GM21737 (cell line): Measurements from ENCODE around the gene CCDC70.

Experiments
- ATAC-seq: cut with Tn5 transposase; IDR thresholded peaks from one replicate; pipeline ENCODE4 v1.9.1; 2021; ENCODE audit warnings: mild to moderate bottlenecking, moderate library complexity; ENCODE audit not compliant: unreplicated experiment

Gene CCDC70

DNA sequence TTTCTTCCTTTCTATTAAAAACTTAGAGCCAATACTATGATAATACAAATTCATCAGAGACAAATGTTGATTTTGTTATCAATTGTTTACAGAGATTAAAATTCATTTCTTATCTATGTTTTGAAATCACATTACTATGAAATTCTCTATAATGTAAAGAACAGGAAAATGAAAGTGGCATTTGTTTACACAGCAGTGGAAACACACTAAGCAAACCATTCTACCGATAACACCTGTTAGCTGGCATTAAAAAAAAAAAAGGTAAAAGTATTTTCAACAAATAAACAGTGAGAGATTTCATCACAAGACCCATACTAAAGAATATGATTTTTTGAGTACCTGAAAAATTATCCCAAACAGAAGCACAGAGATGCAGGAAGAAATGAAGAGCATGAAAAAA, 4.8 kb upstream of the CCDC70 start:
- ATAC-seq = no peak

DNA sequence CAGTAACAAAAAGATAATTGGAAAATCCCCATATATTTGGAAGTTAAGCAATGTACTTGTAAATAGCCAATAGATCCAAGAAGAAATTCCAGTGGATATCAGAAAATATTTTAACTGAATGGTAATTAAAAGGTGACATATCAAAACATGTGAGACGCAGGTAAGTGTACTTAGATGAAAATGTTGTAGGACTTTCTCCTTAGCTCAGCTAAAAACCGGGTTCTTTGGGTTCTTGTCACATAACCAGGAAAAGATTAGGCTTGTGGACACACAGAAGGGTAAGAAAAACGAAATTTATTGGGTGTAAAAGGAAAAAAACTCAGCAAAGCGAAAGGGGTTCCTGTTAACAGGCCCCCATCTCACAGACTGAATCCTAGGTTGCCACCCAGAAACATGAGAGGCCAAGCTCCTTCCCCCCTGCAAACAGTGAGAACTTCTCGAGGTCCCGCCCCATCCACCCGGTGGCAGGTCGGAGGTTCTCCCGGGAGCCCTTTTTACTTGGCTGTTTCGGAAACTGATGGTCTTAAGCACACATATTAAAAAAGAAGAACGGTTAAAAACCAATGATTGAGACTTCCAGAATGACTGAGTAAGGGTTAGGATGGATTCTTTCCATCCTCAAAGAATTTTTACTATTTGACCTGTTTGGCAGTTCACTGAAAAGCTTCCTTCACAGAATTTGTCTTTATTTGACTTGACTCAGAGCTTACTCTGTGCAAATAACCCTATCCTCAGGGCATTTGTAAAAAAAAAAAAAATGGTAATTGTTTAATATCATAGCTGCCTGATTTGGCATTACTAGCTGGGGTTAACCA, 3.1 kb upstream of the CCDC70 start:
- ATAC-seq = no peak

DNA sequence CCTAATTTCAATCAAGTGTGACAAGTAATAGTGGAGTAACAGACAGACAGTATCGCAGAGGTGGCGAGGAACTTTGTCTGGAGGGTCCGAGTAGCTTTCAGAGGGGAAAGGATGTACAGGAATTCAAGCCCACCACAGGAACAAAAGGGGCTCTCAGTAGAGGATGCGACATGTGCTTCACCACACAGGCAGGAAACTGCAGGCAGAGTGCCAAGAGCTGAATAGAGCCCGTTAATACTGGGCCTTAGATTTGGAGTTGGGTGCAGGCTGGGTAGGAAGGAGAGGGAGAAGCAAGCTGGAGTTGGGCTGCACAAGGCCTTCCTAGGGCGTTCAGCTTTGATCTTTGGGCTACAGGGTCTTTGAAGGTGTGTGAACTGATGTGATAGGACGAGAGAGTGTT, 1.2 kb downstream of the CCDC70 start:
- ATAC-seq = no peak

DNA sequence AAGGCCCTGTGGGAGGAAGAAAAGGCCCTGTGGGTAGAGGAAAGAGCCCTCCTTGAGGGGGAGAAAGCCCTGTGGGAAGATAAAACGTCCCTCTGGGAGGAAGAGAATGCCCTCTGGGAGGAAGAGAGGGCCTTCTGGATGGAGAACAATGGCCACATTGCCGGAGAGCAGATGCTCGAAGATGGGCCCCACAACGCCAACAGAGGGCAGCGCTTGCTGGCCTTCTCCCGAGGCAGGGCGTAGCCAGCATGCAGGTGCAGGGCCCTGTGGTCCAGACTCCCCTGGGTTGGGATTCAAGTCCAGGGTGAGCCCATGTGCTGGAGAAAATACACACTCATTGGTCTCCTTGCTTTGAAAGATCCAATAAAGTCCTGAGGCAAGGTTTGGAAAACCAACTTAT, 4.1 kb downstream of the CCDC70 start:
- no peak for ATAC-seq

DNA sequence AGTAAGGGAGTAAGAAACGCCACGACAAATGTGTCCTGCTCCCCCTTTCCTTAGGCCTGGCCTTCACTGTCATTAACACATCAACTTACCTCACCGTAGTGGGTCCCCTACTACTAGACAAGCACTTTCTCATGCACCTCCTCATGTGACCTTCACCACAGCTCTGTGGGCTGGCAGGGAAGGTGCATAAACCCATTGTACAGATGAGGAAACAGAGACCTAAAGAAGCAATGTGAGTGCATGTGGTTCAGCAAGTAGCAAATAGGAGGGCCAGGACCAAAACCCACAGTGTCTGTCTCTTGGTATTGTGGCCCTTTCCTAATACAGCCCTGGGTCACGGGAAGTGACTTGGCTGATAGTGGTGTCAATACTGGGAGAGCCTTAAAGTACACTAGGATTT, 5.3 kb downstream of the CCDC70 start:
- no peak for ATAC-seq

DNA sequence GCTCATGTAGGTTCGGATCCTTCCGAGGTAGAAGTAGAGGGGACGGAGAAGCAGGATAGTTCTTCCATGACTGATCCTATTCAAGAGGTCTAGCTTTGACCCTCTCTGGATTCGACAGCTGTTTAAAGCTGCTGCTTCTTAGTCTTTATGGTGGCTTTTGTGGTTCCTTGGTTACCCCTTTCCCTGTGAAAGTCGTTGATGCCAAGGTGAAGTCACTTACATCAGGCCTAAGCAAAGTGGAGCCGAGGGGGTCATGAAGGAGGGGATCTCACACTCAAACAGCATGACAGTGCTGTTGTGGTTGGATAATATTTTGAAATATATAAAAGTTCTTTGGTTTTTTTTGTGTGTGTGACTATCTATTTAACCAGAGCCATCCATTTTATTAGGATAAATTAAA, 8.1 kb downstream of the CCDC70 start:
- no peak for ATAC-seq

DNA sequence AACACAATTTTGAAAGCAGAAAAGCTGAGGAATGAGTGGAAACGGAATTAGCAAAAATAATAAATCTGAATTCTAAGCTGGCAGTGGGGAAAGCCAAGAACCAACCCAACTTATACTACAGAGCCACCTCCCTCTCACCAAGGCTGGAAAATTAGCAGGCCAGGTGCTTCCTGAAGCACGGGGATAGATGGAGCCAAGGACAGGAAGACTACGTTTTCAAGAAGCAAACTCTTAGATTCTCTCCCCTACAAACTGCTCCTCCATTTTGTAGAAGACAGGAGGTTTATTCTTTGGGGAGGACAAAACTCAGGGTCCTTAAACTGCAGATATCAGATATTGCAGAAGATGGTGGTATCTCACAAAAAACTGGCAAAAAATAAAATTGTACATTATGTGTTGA, 8.8 kb downstream of the CCDC70 start:
- ATAC-seq = no peak

DNA sequence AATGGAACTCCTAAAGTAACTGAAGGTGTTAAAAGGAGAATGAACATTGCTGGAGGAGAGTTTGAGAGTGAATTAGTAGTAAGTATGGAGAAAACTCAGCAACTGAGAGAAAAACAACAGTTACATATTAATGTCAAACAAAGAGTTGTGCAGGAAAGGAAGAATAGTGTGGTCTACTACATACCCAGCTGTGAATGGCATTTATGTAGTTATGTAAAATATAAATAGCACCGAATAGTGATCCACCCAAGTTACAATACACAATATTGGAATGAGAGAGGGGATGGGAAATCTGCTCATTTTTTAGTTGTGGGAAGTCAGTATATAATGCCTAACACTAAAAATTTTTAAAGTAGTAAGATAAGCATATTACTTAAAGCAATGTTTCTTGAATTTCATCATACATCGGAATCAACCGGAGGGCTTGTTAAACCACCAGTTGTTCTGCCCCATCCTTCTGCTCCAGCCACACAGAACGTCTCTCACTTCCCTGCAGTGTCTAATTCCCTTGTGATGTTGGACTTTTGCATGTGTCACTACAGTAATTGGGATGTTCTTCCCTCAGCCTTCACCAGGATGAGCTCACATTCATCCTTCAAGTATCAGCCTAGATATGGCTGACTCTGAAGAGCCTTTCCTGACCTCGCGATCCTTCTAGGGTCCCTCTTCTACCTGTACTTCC, 11.5 kb downstream of the CCDC70 start:
- no peak for ATAC-seq

DNA sequence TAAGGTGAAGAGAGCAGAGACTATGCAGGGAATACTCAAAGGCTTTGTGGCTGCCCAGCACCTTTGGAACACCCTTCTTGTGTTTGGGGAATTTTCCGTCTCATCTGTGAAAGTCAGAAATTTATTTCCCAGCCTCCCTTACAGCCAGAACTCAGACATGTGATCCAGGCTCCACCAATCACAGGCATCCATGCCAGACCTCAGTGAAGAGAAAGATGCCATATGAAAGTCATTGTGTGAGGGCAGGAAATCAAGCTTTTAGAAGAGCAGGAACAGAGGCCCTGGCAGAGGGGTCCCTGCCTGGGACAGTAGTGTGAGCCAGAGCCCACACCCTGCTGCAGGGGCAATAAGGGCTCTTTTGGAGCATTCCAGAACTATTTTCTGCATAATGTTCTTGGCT, 12.1 kb downstream of the CCDC70 start:
- ATAC-seq = no peak

DNA sequence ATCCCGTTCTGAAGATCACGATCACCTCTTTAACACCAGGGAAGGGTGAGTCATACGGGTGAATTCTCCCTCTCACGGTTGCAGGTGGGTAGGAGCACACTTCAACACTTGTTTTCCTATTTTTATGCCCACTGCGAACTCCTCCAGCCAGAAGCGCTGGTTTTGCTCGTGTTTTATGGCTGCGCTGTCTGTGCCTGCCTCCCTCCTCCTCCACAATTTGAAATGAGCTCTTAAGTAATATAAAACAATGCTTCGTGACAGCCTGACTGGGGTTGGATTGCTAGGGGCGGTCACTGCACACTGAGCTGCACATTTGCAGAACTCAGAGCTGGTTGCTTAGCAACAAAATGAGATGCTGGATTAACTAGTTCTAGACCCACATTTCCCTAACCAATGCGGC, 12.9 kb downstream of the CCDC70 start:
- no peak for ATAC-seq

DNA sequence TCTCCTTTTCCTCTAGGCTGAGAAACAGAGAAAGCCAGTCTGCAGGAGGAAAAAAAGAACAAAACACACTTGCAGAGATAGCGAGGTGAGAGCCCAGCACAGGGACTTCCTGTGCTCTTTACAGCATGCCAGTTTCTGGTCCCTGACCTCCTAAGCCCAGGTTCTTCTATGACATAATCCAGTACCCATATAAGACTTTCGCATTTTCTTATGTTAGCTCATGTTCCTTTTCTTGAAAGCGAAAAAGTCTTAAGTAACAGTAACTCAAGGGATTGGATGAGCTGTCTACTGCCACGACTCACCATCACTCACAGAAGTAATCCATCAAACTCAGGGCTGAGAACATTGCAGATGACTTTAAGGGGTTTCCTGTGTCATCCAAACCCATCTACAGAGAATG, 17.4 kb downstream of the CCDC70 start:
- ATAC-seq = no peak

DNA sequence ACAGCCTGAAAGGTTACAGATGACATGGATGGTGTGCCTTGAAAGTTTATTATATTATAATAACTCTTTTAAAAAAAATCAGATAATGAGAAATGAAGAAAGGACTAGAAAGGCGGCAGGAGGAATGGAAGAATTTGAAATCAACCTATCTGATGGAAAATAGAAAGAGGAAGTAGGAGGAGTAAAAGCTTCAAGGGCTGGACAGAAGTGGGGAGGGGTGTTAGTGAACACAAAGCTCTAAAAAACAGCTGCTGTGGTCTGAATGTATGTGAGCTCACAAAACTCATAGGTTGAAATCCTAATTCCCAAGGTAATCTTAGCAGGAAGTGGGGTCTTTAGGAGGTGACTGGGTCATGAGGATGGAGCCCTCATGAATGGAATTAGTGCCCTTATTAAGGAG, 19.5 kb downstream of the CCDC70 start:
- no peak for ATAC-seq

DNA sequence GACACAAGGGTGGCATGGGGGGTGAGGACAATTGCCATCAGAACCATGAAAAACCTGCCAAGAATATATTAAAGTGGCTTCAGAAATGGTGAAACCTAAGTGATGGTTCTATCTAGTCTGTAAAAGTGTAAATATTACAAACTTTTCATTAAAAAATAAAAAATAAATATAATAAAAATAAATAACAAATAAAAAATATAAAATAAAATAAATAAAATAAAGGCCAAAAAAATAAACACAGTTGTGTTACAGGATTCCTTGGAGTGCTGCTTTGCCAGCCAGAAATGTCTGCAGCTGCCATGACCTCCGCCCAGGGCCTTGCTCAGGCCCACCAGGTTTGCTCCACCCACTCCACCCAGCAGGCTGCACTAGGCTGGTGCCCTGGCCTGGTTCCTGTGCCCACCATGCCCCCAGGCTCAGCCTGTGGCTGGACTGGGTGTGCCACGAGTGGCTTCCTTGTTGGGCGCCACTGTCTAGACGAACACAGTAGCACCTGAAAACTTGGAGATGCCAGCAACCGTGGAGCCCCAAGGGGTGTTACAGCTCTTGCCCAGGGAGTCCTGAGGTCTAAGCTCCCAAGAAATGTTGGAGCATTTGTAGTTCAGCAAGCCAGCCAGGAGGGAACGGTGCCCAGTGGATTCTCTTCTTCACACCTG, 20.9 kb downstream of the CCDC70 start:
- no peak for ATAC-seq

DNA sequence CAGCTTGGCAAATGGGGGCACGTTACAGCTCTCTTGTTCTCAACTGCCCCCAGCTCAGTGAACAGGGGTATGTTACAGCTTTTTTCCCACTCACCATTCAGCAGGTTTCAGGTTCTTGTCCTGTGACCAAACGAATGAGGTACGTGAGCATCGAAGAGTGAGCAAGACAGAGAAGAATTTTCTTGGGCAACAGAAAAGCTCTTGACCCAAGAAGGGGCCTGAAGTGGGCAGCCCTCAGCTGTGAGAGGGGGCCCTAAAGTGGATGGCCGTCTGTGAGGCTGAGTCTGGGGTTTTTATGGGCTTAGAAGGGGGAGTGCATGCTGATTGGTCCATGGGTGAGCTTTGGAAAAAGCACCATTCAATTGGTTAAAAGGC, 21.4 kb downstream of the CCDC70 start:
- no peak for ATAC-seq

DNA sequence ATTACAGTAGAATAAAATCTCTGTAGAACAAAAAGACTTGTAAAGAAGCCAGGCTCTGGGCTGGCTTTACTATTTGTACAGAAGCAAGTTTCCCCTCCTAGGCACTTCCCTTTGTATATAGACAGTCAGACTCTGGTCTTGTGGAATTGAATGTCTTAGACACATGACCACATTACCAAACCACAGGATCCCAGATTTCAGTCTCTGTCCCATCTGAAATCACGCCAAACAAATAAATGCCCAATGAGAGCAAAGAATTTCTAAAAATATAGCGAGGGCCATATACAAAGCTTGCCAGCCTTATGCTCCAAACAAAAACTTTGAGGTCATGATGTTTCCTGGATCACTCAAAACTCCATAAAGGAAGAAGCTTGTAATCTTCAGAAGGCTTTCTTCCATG, 23.9 kb downstream of the CCDC70 start:
- ATAC-seq = no peak

DNA sequence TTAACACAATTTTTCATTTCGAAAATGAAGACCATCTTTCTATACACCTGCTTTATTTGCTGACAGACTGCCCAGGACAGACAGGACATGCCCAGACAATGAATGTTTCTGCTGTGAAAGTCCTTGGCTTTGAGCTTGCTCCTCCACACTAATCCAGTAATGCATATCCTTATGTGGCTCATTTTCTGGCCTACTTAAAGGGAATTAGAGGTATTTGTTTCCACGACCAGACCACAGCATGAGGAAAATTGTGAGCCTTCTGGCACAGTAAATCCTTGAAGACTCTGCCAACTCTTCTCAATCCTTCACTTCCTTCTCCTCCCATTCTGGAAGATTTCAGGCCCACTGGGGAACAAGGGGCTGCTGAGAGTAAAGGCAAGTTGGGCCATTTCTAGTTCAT, 25.7 kb downstream of the CCDC70 start:
- ATAC-seq = no peak

DNA sequence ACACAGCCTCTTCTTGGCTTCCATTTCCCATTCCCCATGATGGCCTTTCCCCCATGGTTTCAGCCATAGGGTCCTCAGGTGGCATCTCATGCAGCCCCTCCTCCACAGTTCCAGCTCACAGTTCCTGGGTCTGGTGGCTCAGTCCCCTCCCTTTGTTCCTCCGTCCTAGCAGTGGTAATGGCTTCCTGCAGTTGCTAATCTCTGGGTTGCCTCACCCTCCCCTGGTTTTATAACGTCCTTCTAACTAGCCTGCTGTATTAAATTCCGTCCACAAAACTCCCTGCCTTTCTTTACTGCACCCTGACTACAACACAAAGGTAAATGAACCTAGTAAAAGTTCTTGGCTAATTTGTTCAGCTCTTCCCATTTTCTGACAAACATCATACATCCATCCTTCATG, 30.9 kb downstream of the CCDC70 start:
- no peak for ATAC-seq

DNA sequence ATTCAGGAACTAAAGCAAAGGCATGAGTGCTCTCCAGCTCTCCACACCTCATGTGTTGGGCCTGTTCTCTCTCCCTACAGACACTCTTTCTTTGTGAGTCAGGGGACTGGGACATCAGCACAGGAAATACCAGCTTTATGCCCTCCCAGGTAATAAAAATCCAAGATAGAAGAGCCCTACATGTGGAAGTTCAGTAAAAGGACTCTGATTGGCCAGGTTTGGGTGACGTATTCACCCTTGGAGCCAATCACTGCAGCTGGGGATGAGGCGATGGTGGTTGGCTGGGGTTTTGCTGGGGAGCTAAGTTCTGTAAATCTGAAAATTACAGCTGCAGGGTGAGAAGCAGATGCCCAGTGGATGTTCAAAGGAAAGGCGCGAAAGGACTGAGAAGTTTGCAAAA, 32.5 kb downstream of the CCDC70 start:
- ATAC-seq = no peak

DNA sequence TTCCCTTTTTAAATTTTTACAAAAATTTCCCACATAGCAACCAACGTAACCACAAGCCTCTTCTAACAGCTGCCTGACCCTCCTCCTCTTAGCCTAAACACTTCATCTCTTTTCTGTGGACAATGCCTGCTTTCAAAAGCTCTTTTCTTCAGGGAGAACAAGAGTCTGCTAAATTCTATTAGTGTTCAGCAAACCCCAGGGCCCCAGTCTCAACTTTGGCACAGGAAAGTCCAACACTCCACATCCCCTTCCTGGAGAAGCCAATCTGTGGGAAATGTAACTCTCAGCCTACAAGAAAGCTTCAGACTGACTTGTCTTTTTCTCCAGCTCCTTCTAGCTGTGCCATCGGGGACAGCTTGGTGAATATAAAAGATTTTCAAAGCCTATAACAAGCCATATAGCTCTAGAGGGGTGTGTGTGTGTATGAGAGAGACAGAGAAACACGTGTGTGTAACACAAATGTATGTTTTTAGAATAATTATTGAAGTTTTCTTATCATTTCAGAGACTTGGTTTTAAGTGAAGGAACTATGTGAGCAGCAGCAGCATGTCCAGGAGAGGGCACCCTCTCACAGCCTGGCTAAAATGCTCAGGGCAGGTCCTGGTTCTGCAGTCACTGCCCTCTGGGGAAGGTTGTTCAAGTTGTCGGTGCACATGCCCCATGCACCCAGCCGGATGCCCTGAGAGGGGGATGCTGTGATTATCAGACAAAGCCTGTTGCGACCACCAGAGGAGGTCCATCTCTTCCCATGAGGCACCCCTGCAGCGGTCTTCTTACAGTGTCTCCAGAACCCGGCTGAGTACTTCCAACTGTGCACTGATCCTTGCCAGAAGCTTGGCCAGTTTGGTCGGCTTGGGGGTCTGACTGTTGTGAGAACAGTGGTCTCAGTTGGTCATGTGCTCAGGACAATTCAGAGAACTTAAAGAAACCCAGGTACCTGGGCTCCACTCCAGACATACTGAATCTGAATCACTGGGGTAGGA, 34.4 kb downstream of the CCDC70 start:
- no peak for ATAC-seq

DNA sequence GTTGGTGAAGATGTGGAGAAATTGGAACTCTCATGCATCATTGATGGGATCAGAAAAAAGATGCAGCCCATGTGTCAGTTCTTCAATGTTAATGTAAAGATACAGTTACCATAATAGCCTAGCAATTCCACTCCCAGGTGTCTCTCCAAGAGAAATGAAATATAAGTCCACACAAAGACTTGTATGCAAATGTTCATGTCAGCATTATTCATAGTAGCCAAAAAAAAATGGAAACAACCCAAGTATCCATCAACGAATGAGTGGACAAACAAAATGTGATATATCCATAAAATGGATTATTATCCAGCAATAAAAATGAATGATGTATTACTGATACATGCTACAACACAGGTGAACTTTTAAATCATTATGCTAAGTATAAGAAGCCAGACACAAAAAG, 38.7 kb downstream of the CCDC70 start:
- ATAC-seq = no peak

DNA sequence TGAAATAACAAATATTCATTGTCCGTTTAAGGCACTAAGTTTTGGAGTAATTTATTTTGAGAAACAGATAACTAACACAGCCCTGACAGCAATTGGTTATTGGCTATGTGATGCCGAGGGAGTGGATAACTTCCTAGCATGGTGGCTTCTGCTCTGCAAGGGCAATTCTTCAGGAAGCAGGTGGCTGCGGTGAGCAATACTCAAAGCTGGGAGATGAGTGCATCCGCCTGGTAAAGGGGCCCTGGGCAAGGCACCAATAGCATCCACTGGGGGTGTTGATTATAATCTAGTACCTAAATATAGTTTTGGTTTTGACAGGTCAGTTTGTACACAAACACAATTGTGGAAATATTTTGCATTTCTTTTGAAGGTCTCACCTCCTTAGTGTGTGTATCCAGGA, 41.0 kb downstream of the CCDC70 start:
- no peak for ATAC-seq
